NCI-H1417 treated with DMSO at 0.1 percent for 48 hours (cell line): ENCODE results near the gene PTRH1.
"Not testable (repeated sequence)": the region's sequence is repeated elsewhere in the genome, so short reads cannot be mapped to it uniquely, and the experiment has no call there.

Source experiments
- DNase-seq: peaks from one replicate; lab custom pipeline; 2025; lab: John Stamatoyannopoulos, UW

Gene PTRH1

GRCh38 chr9:127715470-127716337, at the start of gene PTRH1, which contains the start of gene TTC16:
PTRH1 (minus strand) TSS chr9:127715663; CDS start chr9:127715639, 24 bp downstream.
TTC16 (plus strand) TSS chr9:127716079; CDS start chr9:127716146, 67 bp downstream.
- DNase-seq: peak; percentile 85

DNA sequence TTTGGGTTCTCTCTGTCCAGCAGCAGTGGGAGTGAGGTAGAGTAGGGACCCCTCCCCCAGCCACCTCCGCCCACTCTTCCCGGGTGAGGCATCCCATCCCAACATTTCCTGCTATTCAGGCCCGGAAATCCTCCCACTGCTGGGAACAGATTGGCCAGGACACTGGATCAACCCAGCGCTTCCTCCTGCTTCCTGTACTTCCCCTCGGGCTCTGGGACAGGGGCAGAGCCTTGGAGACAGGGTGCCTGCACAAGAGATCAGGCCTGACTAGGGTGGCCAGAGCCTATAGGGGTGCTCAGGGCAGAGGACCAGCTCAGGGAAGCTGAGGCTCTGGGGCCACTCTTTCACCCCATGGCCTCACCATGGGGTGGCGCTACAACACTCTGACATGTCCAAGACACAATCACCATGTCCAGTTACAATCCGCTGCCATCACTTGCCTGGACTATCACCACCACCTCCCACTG, 48.5 kb upstream of the PTRH1 start:
- DNase-seq: no peak

GRCh38 chr9:127762111-127762676, 46.7 kb upstream of the PTRH1 start:
- DNase-seq: no peak

DNA sequence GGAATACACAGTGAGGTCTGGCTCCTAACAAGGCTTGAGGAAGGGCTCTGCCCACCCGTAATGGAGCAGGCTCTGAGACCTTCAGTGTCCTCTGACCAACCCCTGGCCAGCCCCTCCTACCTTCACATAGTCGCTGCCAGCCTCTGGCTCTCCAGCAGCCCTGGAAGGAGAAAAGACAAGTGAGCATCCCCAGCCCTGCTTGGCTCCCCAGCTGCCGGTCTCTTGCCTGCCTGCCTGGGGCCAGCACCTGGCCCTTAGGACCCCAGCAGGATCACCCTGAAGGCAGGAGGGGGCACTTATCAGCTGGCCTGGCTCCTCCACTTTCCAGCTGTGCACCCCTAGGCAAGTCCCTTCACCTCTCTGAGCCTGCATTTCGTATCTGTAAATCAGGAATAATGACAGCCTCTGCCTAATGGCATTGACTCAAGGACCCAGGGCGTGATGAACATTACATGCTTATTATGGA, 46.1 kb upstream of the PTRH1 start:
- DNase-seq: no peak

DNA sequence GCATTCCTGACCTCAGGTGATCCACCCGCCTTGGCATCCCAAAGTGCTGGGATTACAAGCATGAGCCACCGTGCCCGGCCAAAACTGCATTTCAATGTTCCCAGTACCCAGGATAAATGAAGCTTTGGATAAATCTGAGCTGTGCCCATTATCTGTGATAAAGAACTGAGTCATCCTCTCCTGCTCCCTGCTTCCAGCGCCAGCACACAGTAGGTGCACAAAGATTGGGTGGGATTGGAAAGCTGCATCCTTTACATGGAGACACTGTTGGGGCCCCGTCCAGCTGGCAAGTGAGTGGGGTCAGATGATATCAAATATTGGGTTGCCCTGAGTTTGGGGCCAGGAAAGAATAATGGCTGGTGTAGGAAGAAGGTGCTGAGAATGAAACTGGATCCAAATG, 45.6 kb upstream of the PTRH1 start:
- DNase-seq: no peak

DNA sequence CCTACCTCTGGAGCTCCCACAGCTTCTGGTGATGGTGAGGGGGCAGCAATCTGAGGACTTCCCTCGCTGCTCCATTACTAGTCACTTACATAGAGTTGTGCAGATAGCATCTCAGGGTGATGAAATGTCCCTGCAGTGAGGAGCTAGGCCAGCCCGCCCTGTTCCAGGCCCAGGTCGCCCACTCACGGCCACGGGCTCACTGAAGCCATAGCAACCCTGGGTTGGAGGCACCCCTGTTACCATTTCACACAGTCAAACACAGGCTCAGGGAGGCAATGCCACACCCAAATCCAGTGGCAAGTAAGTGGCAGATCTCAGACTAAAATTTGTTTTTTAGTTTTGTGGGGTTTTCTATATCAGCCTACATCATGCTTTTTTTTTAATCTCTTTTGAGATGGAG, 43.4 kb upstream of the PTRH1 start:
- no peak for DNase-seq

- DNase-seq: not testable (repeated sequence)
Observed at GRCh38 chr9:127756776-127757175, 41.3 kb upstream of the PTRH1 start.

DNA sequence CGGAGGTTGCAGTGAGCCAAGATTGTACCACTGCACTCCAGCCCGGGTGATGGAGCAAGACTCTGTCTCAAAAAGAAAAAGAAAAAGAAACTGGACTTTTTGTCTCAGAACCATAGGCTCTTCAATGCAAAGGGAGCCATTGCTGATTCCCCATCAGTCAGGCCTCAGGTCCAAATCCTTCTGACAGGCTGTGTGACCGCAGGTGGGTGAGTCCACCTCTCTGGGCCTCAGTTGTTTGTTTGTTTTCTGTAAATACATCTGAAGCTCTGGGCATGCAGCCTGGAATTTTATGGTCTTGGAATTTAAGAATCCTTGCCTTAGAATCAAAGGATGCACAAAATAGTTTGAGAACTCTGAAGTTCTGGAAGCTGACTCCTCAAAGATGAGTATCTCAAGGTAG, 40.8 kb upstream of the PTRH1 start:
- no peak for DNase-seq

- no peak for DNase-seq
Observed at GRCh38 chr9:127755061-127756060, 39.9 kb upstream of the PTRH1 start.

DNA sequence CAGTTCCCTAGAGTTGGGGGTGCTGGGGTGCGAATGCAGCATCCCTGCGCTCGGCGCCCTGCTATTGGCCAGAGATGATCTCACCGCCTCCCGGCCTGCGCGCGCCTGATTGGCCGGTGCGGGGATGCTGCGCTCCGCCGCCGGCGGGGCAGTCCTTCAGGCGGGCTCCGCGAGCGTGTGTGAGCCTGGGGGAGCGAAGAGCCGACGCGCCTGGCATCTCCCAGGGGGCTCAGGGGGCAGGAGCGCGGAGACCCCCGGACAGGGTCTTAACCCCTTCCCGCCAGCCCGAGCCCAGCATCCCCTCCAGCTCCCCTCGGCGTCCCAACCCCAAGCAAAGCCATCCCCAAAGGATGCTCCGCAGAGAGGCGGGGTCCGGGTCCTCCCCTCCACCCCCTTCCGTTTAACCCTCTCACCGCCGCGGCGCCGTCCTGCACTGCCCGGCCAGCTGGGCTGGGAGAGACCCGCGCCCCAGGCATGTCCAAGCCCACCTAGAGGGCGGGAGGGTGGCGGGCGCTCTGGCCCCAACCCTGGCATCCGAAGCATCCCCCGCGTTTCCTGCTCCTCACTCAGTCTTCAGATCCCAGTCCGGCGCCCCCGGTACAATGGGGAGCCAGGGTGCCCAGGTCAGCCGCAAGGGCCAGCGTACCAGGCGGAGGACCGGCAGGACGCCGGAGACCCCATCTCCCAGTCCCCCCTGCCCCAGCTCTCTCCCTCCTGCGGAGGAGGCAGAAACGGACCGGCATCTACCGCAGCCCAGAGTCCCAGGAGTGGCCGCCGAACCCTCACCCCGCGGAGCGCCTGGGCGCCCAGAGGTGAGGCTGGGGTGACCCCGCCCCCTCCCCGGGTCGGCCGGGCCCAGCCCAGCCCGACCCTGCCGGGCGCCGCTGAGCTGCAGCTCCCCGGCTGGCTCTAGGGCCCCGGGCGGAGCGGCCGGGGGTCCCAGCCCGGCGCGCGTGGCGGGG, 38.9 kb upstream of the PTRH1 start:
- DNase-seq: no peak

GRCh38 chr9:127753622-127754021, 38.2 kb upstream of the PTRH1 start:
- no peak for DNase-seq

DNA sequence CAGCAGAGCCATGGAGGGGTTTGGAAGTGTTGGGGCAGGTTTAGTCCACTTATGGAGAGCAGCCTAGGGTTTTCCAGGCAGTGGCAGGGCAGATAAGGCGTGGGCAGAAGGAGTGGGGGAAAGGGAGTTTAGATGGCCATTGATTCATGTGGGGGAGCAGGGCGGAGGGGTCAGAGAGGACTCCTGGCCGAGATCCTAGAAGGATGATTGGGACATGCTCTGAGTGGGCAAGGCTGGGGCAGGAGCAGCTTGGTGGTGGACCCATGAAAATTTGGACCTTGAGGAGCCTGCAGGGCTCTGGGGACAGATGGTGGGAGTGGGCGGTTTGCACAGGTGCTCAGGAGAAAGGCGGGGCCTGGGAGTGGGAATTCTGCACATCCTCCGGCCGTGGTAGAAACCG, 37.7 kb upstream of the PTRH1 start:
- DNase-seq: no peak

DNA sequence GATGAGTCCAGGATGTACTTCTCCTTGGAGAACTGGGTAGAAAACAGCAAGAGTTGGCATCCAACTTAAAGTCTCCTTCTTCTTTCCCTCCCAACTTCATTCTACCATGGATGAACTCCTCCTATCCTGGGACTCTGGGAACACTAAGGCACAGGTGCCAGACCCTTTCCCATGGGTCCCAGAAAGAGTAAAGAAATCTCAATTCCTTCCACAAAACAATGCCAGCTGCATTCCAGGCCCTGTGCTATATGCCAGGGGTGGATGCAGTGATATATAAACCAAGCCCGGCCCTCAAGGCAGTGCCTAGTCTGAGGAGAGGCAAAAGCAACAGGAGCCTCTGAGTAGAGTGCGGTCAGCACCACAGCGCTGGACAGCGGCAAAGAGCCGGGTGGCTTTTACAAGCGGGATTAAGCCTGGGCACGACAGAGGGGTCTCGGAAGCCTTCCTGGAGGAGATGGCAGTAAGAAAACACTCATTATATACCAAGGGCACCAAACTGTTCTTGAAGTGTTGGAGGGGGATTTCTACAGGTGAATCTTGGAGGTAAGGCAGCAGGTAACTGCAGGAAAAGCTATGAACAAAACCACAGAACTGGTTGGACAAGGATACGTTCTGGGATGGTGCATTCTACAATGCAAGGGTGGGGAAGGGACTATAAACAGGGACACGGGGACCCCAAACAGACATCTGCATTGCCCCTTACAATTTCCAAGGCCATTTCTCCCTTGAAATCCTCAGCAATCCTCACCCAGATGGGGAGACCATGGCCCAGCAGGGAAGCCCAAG, 36.0 kb upstream of the PTRH1 start:
- no peak for DNase-seq

- DNase-seq: no peak
Observed at GRCh38 chr9:127749090-127749787, 33.8 kb upstream of the PTRH1 start.

- DNase-seq: no peak
Observed at GRCh38 chr9:127746959-127747569, 31.6 kb upstream of the PTRH1 start.

DNA sequence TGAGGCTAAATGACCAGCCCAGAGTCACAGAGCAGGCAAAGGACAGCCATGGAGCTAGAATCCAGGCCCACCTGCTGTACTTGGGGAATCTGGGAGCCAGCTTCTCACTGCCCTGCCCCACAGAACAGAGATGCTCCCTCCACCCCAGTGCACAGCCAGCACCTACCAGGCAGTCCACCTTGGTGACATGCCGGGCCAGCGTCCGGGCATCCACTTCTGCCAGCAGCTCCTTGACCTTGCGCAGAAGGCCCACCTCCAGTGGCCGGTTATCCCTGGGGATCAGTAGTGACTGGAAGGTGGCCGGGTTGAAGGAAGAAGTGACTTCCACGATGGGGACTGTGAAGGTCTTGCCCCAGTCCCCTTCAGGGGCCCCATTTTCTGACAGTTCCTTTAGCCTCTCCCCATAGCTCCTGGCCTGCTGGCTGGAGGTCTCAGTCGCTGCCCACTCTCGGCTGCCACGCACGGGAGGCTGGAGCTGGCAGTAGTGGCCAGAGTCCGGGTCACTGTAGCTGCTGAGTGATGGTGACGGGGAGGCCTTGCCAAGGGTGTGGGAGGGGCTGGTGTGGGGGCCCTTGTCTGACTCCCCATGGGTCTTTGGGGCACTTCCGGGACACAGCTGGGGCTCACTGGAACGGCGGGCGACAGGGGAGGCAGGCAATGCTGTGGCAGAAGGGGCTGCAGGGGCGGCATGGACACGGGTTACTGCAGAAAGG, 29.1 kb upstream of the PTRH1 start:
- DNase-seq: no peak

DNA sequence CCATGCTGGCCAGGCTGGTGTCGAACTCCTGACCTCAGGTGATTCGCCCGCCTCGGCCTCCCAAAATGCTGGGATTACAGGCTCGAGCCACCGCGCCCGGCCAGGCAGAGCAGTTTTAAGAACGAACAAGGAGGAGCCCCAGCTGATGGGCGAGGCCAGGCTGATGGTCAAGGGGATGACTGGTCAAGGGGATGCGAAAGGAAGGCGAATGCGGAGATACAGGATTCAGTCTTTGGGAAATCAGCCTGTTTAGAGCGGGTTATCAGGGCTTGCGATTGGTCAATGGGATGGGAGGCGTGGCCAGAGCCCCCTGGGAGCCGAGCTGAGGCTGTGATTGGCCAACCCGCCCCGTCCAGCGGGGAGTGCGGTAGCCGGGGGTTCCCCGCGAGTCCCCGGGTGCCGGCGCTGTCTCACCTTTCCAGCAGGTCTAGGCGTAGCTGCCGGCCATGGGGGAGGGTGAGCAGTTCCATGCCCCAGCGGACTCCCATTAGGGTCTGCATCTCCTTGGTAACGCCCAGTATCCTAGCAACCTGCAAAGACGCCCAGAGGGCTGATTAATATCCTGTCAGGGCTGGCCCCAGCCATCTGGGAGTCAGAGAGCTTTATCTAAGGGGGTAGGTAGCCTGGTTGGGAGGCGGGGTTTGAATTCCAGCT, 27.1 kb upstream of the PTRH1 start:
- DNase-seq: no peak
